Mesendoderm (in vitro differentiated cells): ENCODE data around the gene AP2A2.

Experiments used
- DNase-seq: peaks from one replicate; pipeline ENCODE4 v3.0.0; 2013
- H2AK5ac ChIP-seq: 2 replicates; pipeline ENCODE4 v1.6.1; 2013; ENCODE audit warnings: low read length, inconsistent platforms
- H2BK120ac ChIP-seq: 2 replicates; pipeline ENCODE4 v1.6.1; 2013; ENCODE audit warnings: low read depth, mild to moderate bottlenecking, low read length, moderate library complexity, mixed read lengths
- H2BK15ac ChIP-seq: replicated peaks from 2 replicates; pipeline ENCODE4 v1.6.1; 2013; ENCODE audit warnings: low read depth, mild to moderate bottlenecking, moderate library complexity
- H2BK5ac ChIP-seq: 2 replicates; pipeline ENCODE4 v1.6.1; 2013; ENCODE audit warnings: low read length, inconsistent platforms
- H3K18ac ChIP-seq: 2 replicates; pipeline ENCODE4 v1.6.1; 2013; ENCODE audit warnings: mild to moderate bottlenecking, low read length, mixed read lengths
- H3K23ac ChIP-seq: one replicate; pipeline ENCODE4 v1.6.1; 2013; ENCODE audit warnings: low read length
- H3K27ac ChIP-seq: 2 replicates; pipeline ENCODE4 v1.5.1; 2013; ENCODE audit warnings: low read depth, mild to moderate bottlenecking, inconsistent platforms, low read length, moderate library complexity
- H3K27me3 ChIP-seq: 2 replicates; pipeline ENCODE4 v1.6.1; 2013; ENCODE audit warnings: low read length, control low read depth, mild to moderate bottlenecking, inconsistent platforms; ENCODE audit not compliant: insufficient read depth, poor library complexity
- H3K36me3 ChIP-seq: 2 replicates; pipeline ENCODE4 v1.6.1; 2013; ENCODE audit warnings: low read length, inconsistent platforms; ENCODE audit not compliant: control insufficient read depth, insufficient read depth
- H3K4ac ChIP-seq: one replicate; pipeline ENCODE4 v1.6.1; 2013; ENCODE audit warnings: low read depth, mild to moderate bottlenecking, low read length, moderate library complexity
- H3K4me1 ChIP-seq: 2 replicates; pipeline ENCODE4 v1.6.1; 2013; ENCODE audit warnings: low read depth, low read length, inconsistent platforms; ENCODE audit not compliant: control insufficient read depth
- H3K4me2 ChIP-seq: 2 replicates; pipeline ENCODE4 v1.6.1; 2013; ENCODE audit warnings: low read length
- H3K4me3 ChIP-seq: 2 replicates; pipeline ENCODE4 v1.5.1; 2013; ENCODE audit warnings: mild to moderate bottlenecking, low read length
- H3K56ac ChIP-seq: one replicate; pipeline ENCODE4 v1.6.1; 2013; ENCODE audit warnings: low read length
- H3K79me1 ChIP-seq: 2 replicates; pipeline ENCODE4 v1.6.1; 2013; ENCODE audit warnings: low read length, inconsistent platforms
- H3K79me2 ChIP-seq: 2 replicates; pipeline ENCODE4 v1.6.1; 2013; ENCODE audit warnings: mild to moderate bottlenecking, low read length; ENCODE audit not compliant: control insufficient read depth, insufficient read depth
- H3K9ac ChIP-seq: 2 replicates; pipeline ENCODE4 v1.6.1; 2013; ENCODE audit warnings: low read length, inconsistent platforms
- H4K5ac ChIP-seq: one replicate; pipeline ENCODE4 v1.6.1; 2013; ENCODE audit warnings: low read length
- H4K8ac ChIP-seq: one replicate; pipeline ENCODE4 v1.6.1; 2013; ENCODE audit warnings: low read depth, mild to moderate bottlenecking, control low read depth, low read length, moderate library complexity
- WGBS: extraction: QIAGEN DNeasy Blood & Tissue Kit; methylation state at CpG from one replicate; pipeline ENCODE4 v1.1.7; 2013; ENCODE audit warnings: low lambda C conversion rate, missing lambda C conversion rate; ENCODE audit not compliant: insufficient coverage; ENCODE audit errors: extremely low coverage; 5-methylcytosine and 5-hydroxymethylcytosine counted together

AP2A2 gene

GRCh38 chr11:927871-928270 is 2.2 kb downstream of the AP2A2 start:
- no peak overlapping the region for H3K56ac ChIP-seq
- H3K4me3 ChIP-seq, result no peak overlapping the region
- H2BK5ac ChIP-seq, result no peak overlapping the region
- H3K27me3 ChIP-seq, result no peaks in the 10 kb centered on the region
- H3K79me2 ChIP-seq, result peaks cover 44% of the 10 kb centered on the region
- DNase-seq, result no peak
- no peak overlapping the region for H3K23ac ChIP-seq
- no peak overlapping the region for H3K18ac ChIP-seq
- H3K4me1 ChIP-seq, result no peaks in the 10 kb centered on the region
- H3K27ac ChIP-seq, result no peak overlapping the region
- no CpG with 5 or more reads among the region's 7 CpGs for WGBS
- H3K9ac ChIP-seq, result no peak overlapping the region
- no peak overlapping the region for H2BK120ac ChIP-seq
- no peak overlapping the region for H4K8ac ChIP-seq
- peaks cover 18% of the 10 kb centered on the region for H3K79me1 ChIP-seq
- no peak overlapping the region for H2BK15ac ChIP-seq
- no peak overlapping the region for H4K5ac ChIP-seq
- H3K4me2 ChIP-seq, result no peak overlapping the region
- no peak overlapping the region for H2AK5ac ChIP-seq
- peaks cover 3% of the 10 kb centered on the region for H3K36me3 ChIP-seq
- no peak overlapping the region for H3K4ac ChIP-seq

- Histone ChIP-seq H4K5ac (no peak overlapping the region), H2BK5ac (no peak overlapping the region), H3K9ac (no peak overlapping the region), H3K56ac (no peak overlapping the region), H2AK5ac (no peak overlapping the region), H3K18ac (no peak overlapping the region), H3K23ac (no peak overlapping the region), H3K4me3 (no peak overlapping the region), H3K4me2 (no peak overlapping the region), H3K27me3 (no peaks in the 10 kb centered on the region), H4K8ac (no peak overlapping the region), H3K79me1 (peaks cover 25% of the 10 kb centered on the region), H3K4ac (no peak overlapping the region), H2BK120ac (no peak overlapping the region), H3K4me1 (peaks cover 1% of the 10 kb centered on the region), H3K36me3 (peaks cover 3% of the 10 kb centered on the region), H3K27ac (no peak overlapping the region), H3K79me2 (peaks cover 50% of the 10 kb centered on the region), H2BK15ac (no peak overlapping the region)
- no CpG with 5 or more reads among the region's 8 CpGs for WGBS
- no peak for DNase-seq
Measured at GRCh38 chr11:928786-929185, 3.1 kb downstream of the AP2A2 start.

- no peak overlapping the region for H3K23ac ChIP-seq
- H2AK5ac ChIP-seq, result no peak overlapping the region
- DNase-seq, result no peak
- H2BK5ac ChIP-seq, result no peak overlapping the region
- no peak overlapping the region for H3K4me3 ChIP-seq
- H3K4me2 ChIP-seq, result no peak overlapping the region
- H3K79me2 ChIP-seq, result peaks cover 55% of the 10 kb centered on the region
- H3K79me1 ChIP-seq, result peaks cover 29% of the 10 kb centered on the region
- H2BK120ac ChIP-seq, result no peak overlapping the region
- no CpG with 5 or more reads among the region's 11 CpGs for WGBS
- H4K8ac ChIP-seq, result no peak overlapping the region
- no peaks in the 10 kb centered on the region for H3K27me3 ChIP-seq
- H3K56ac ChIP-seq, result no peak overlapping the region
- peaks cover 3% of the 10 kb centered on the region for H3K36me3 ChIP-seq
- no peak overlapping the region for H3K27ac ChIP-seq
- peaks cover 5% of the 10 kb centered on the region for H3K4me1 ChIP-seq
- H4K5ac ChIP-seq, result no peak overlapping the region
- H3K18ac ChIP-seq, result no peak overlapping the region
- no peak overlapping the region for H2BK15ac ChIP-seq
- H3K4ac ChIP-seq, result no peak overlapping the region
- no peak overlapping the region for H3K9ac ChIP-seq
Measured at GRCh38 chr11:929405-929804, 3.7 kb downstream of the AP2A2 start.

- H3K4ac ChIP-seq, result no peak overlapping the region
- no peaks in the 10 kb centered on the region for H3K27me3 ChIP-seq
- H3K4me2 ChIP-seq, result no peak overlapping the region
- no peak overlapping the region for H3K9ac ChIP-seq
- H4K5ac ChIP-seq, result no peak overlapping the region
- no peak overlapping the region for H4K8ac ChIP-seq
- WGBS, result no CpG with 5 or more reads among the region's 3 CpGs
- DNase-seq, result no peak
- no peak overlapping the region for H2BK15ac ChIP-seq
- peaks cover 3% of the 10 kb centered on the region for H3K36me3 ChIP-seq
- H3K18ac ChIP-seq, result no peak overlapping the region
- no peak overlapping the region for H3K4me3 ChIP-seq
- H3K27ac ChIP-seq, result no peak overlapping the region
- H3K4me1 ChIP-seq, result peaks cover 7% of the 10 kb centered on the region
- no peak overlapping the region for H3K56ac ChIP-seq
- H3K79me2 ChIP-seq, result peaks cover 59% of the 10 kb centered on the region
- H2BK5ac ChIP-seq, result no peak overlapping the region
- H3K23ac ChIP-seq, result no peak overlapping the region
- H2BK120ac ChIP-seq, result no peak overlapping the region
- peaks cover 29% of the 10 kb centered on the region for H3K79me1 ChIP-seq
- no peak overlapping the region for H2AK5ac ChIP-seq
Measured at GRCh38 chr11:931385-931784, 5.7 kb downstream of the AP2A2 start.

GRCh38 chr11:932435-932834 is 6.8 kb downstream of the AP2A2 start:
- no peak overlapping the region for H4K5ac ChIP-seq
- H3K23ac ChIP-seq, result no peak overlapping the region
- H2BK120ac ChIP-seq, result no peak overlapping the region
- peaks cover 55% of the 10 kb centered on the region for H3K79me2 ChIP-seq
- no peak overlapping the region for H2BK15ac ChIP-seq
- H3K36me3 ChIP-seq, result peaks cover 2% of the 10 kb centered on the region
- H3K4ac ChIP-seq, result no peak overlapping the region
- H3K27me3 ChIP-seq, result no peaks in the 10 kb centered on the region
- H3K9ac ChIP-seq, result no peak overlapping the region
- peaks cover 7% of the 10 kb centered on the region for H3K4me1 ChIP-seq
- WGBS, result no CpG with 5 or more reads among the region's 4 CpGs
- H2AK5ac ChIP-seq, result no peak overlapping the region
- H3K27ac ChIP-seq, result no peak overlapping the region
- no peak overlapping the region for H4K8ac ChIP-seq
- H3K56ac ChIP-seq, result no peak overlapping the region
- no peak overlapping the region for H3K4me3 ChIP-seq
- no peak overlapping the region for H3K4me2 ChIP-seq
- no peak overlapping the region for H3K18ac ChIP-seq
- DNase-seq, result no peak
- no peak overlapping the region for H2BK5ac ChIP-seq
- H3K79me1 ChIP-seq, result peaks cover 21% of the 10 kb centered on the region

GRCh38 chr11:933142-933851 is 7.6 kb downstream of the AP2A2 start:
- DNase-seq, result no peak
- Histone ChIP-seq H3K79me1 (peaks cover 26% of the 10 kb centered on the region), H3K4me3 (no peak overlapping the region)

More at GRCh38 chr11:933142-933851, 7.6 kb downstream of the AP2A2 start:
- no peak overlapping the region for H2AK5ac ChIP-seq
- H3K4me1 ChIP-seq, result peaks cover 7% of the 10 kb centered on the region
- no peaks in the 10 kb centered on the region for H3K27me3 ChIP-seq
- WGBS, result no CpG with 5 or more reads among the region's 14 CpGs
- H3K79me2 ChIP-seq, result peaks cover 59% of the 10 kb centered on the region
- H3K4me2 ChIP-seq, result no peak overlapping the region
- no peak overlapping the region for H3K23ac ChIP-seq
- H3K18ac ChIP-seq, result no peak overlapping the region
- no peak overlapping the region for H2BK15ac ChIP-seq
- no peak overlapping the region for H2BK120ac ChIP-seq
- H4K8ac ChIP-seq, result no peak overlapping the region
- no peak overlapping the region for H3K27ac ChIP-seq
- no peak overlapping the region for H3K9ac ChIP-seq
- H3K4ac ChIP-seq, result no peak overlapping the region
- H3K56ac ChIP-seq, result no peak overlapping the region
- no peak overlapping the region for H2BK5ac ChIP-seq
- peaks cover 2% of the 10 kb centered on the region for H3K36me3 ChIP-seq
- no peak overlapping the region for H4K5ac ChIP-seq
